Measurements from ENCODE around the gene LRRC55. TPM values are rescaled to one million over a fixed set of nuclear protein-coding genes. Genes with fewer than 3 reads are reported as not detected.

Gene LRRC55
- total RNA-seq, 1 experiment from 2014 or later = not detected

GRCh38 chr11:57197762-57198161, 16.0 kb downstream of the LRRC55 start:
- H3K4me2 ChIP-seq (ENCODE audit: low read length) = no peak overlapping the region
- H3K9ac ChIP-seq (ENCODE audit: low read length) = no peak overlapping the region
- ChIA-PET CTCF (no interaction called here), POLR2A (no interaction called here), RAD21 (ENCODE audit: low non-redundant PET in 1 of 2, low total read pairs in 2 of 2, uncharacterized antibody in 2 of 2, unreplicated experiment in 2 of 2) (no interaction called here)
- H3K9me2 ChIP-seq (ENCODE audit: insufficient read depth) = no peaks in the 10 kb centered on the region
- H3K4me1 ChIP-seq (ENCODE audit: control insufficient read depth in 1 of 2, insufficient read depth in 2 of 2, low read length in 2 of 2) = no peaks in the 10 kb centered on the region
- no peak overlapping the region for H3K4me3 ChIP-seq (replicated peaks in 1 of 2; ENCODE audit: low read depth in 1 of 2, low read length in 2 of 2)
- no peaks in the 10 kb centered on the region for H3K79me2 ChIP-seq (ENCODE audit: insufficient read depth, low read length)
- intact Hi-C loops (cut with micrococcal nuclease) = no loop called here
- H3K27me3 ChIP-seq (ENCODE audit: insufficient read depth, low read length) = peaks cover 35% of the 10 kb centered on the region
- no TSS peak for BruUV-seq (replicated peaks)
- no peaks in the 10 kb centered on the region for H3K36me3 ChIP-seq (ENCODE audit: control insufficient read depth in 1 of 2, insufficient read depth in 2 of 2, low read length in 2 of 2)
- TF ChIP-seq YY1 (IDR thresholded peaks at IDR 0.05; ENCODE audit: extremely low read depth, insufficient replicate concordance, low read depth, low read length) (no peak), CBX3 (IDR thresholded peaks at IDR 0.05; ENCODE audit: low read depth) (no peak), REST (IDR thresholded peaks at IDR 0.05; ENCODE audit: low read depth) (no peak), FOSL1 (IDR thresholded peaks at IDR 0.05; ENCODE audit: low read depth) (no peak), MAX (IDR thresholded peaks at IDR 0.05) (no peak), ELF1 (IDR thresholded peaks at IDR 0.05; ENCODE audit: borderline replicate concordance, low read depth) (no peak), SP1 (IDR thresholded peaks at IDR 0.05; ENCODE audit: low read depth) (no peak), POLR2AphosphoS5 (IDR thresholded peaks at IDR 0.05; ENCODE audit: low read depth, low read length) (no peak), EZH2phosphoT487 (IDR thresholded peaks at IDR 0.05; ENCODE audit: borderline replicate concordance) (no peak), ZNF274 (IDR thresholded peaks at IDR 0.05; ENCODE audit: low read depth, low read length) (no peak), POLR2A (IDR thresholded peaks at IDR 0.05; ENCODE audit: borderline replicate concordance, extremely low read depth, insufficient read depth, insufficient read length) (no peak), ZFX (IDR thresholded peaks at IDR 0.05) (no peak), CTCF (IDR thresholded peaks at IDR 0.05 in 2 of 3, conservative IDR thresholded peaks at IDR 0.05 in 1 of 3; ENCODE audit: borderline replicate concordance in 1 of 3, insufficient read depth in 1 of 3, low read depth in 2 of 3, low read length in 2 of 3) (no peak), EGR1 (IDR thresholded peaks at IDR 0.05; ENCODE audit: low read depth) (no peak), RAD21 (IDR thresholded peaks at IDR 0.05; ENCODE audit: low read depth) (no peak)
- H4K20me1 ChIP-seq (ENCODE audit: insufficient read depth) = no peaks in the 10 kb centered on the region
- DNase-seq (ENCODE audit: low read depth, low spot score) (no peak), ATAC-seq (no peak)
- no peak overlapping the region for H2AFZ ChIP-seq (ENCODE audit: low read depth, low read length, poor library complexity, severe bottlenecking)
- no peaks in the 10 kb centered on the region for H3K9me3 ChIP-seq (ENCODE audit: control insufficient read depth in 1 of 2, insufficient read depth in 1 of 2, low read depth in 1 of 2, low read length in 2 of 2)
- no peak overlapping the region for H3K27ac ChIP-seq (ENCODE audit: low read depth, low read length)
